HEK293T (cell line): ENCODE measurements around the gene PRR19.
A peak's percentile ranks its signal among the peaks of the same experiment; 100 is the strongest.

Source experiments
- CTCF ChIA-PET: fragments of 350-600 bp; formaldehyde crosslinking; extraction: SDS; loops from one replicate; lab custom pipeline; 2021; ENCODE audit warnings: antibody characterized with exemption, inconsistent platforms; lab: Yijun Ruan, JAX
- POLR2A ChIA-PET: fragments of 350-600 bp; formaldehyde crosslinking; extraction: SDS; loops from one replicate; lab custom pipeline; 2020; ENCODE audit warnings: antibody characterized with exemption, inconsistent platforms; lab: Yijun Ruan, JAX
- DNase-seq: peaks from one replicate; pipeline ENCODE4 v3.0.0; 2012; ENCODE audit warnings: mixed read lengths; ENCODE audit errors: extremely low spot score
- ARNT ChIP-seq: fragments of 450-650 bp; IDR thresholded peaks from 2 replicates; pipeline ENCODE4 v1.6.1; 2017; ENCODE audit warnings: mild to moderate bottlenecking
- BHLHE40 ChIP-seq: fragments of 450-650 bp; IDR thresholded peaks from 2 replicates; pipeline ENCODE4 v1.6.1; 2016; ENCODE audit warnings: mild to moderate bottlenecking, moderate library complexity, borderline replicate concordance
- CTBP1 ChIP-seq: fragments of 450-650 bp; IDR thresholded peaks from 2 replicates; pipeline ENCODE4 v1.6.1; 2016; ENCODE audit warnings: borderline replicate concordance
- ELF4 ChIP-seq: fragments of 450-650 bp; IDR thresholded peaks from 2 replicates; pipeline ENCODE4 v1.6.1; 2017; ENCODE audit warnings: antibody characterized with exemption
- FOXA1 ChIP-seq: fragments of 450-650 bp; IDR thresholded peaks from 2 replicates; pipeline ENCODE4 v1.6.1; 2016; ENCODE audit warnings: mild to moderate bottlenecking
- FOXK2 ChIP-seq: fragments of 450-650 bp; IDR thresholded peaks from 2 replicates; pipeline ENCODE4 v1.6.1; 2016; ENCODE audit warnings: mild to moderate bottlenecking
- FOXM1 ChIP-seq: fragments of 450-650 bp; IDR thresholded peaks from 2 replicates; pipeline ENCODE4 v1.6.1; 2017; ENCODE audit warnings: mild to moderate bottlenecking, borderline replicate concordance
- HDGF ChIP-seq: fragments of 450-650 bp; IDR thresholded peaks from 2 replicates; pipeline ENCODE4 v1.6.1; 2017; ENCODE audit warnings: antibody characterized with exemption, borderline replicate concordance
- L3MBTL2 ChIP-seq: fragments of 450-650 bp; conservative IDR thresholded peaks from 2 replicates; pipeline ENCODE4 v1.6.1; 2016; ENCODE audit warnings: mild to moderate bottlenecking
- LEF1 ChIP-seq: fragments of 450-650 bp; IDR thresholded peaks from 2 replicates; pipeline ENCODE4 v1.6.1; 2017; ENCODE audit warnings: mild to moderate bottlenecking, borderline replicate concordance
- NFRKB ChIP-seq: fragments of 450-650 bp; IDR thresholded peaks from 2 replicates; pipeline ENCODE4 v1.6.1; 2016; ENCODE audit warnings: mild to moderate bottlenecking, moderate library complexity
- PKNOX1 ChIP-seq: fragments of 450-650 bp; IDR thresholded peaks from 2 replicates; pipeline ENCODE4 v1.6.1; 2016
- SP1 ChIP-seq: fragments of 450-650 bp; IDR thresholded peaks from 2 replicates; pipeline ENCODE4 v1.6.1; 2017
- SUZ12 ChIP-seq: fragments of 450-650 bp; IDR thresholded peaks from 2 replicates; pipeline ENCODE4 v1.6.1; 2016; ENCODE audit warnings: mild to moderate bottlenecking
- TARDBP ChIP-seq: fragments of 450-650 bp; IDR thresholded peaks from 2 replicates; pipeline ENCODE4 v1.6.1; 2016
- ZNF384 ChIP-seq: fragments of 450-650 bp; IDR thresholded peaks from 2 replicates; pipeline ENCODE4 v1.6.1; 2016

The PRR19 gene

DNA sequence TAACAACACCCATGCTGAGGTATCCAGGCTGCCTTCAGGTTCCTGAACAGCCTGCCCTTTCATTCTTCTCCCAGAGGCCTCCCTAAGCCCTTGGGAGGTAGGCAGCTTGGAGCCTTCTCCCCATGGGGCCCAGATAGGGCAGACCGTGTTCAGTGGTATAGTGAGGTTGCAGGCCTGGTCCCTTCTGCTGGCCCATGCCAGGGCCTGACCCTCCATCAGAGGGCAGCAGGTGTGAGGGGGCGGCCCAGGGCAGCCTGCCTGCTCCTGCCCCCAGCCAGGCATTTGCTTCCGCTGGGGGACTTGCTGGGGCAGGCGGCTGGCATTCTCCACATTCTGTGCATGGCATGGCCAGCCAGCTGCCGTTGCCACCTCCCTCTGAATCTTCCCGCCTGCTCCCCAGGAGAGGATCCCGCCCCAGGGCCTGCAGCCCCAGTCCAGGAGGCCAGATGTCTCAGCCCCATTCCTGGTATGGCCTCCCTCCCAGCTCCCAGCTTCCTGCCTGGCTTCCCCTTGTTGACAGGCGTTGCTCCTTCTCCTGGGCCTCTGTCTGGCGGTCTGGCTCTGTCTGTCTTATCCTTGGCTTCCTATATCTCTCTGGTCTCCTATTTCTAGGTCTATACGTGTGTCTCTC, 24.0 kb upstream of the PRR19 start:
- DNase-seq, result no peak
- ChIA-PET POLR2A (interaction anchor here (1.1 to 6.3 kb wide), 3 partner anchors 27 to 39 kb away, joined by 3 to 140 read pairs (median 6); partner anchors contain the start of gene GSK3A), CTCF (interaction anchor here (2.9 kb wide), 1 partner anchor 32 kb away, joined by 53 read pairs; no protein-coding TSS in a partner anchor)
- no peak for TF ChIP-seq LEF1
- TF ChIP-seq ZNF384, result no peak
- TF ChIP-seq SP1, result no peak
- no peak for TF ChIP-seq SUZ12
- TF ChIP-seq BHLHE40, result no peak

GRCh38 chr19:42278452-42279154, 23.3 kb upstream of the PRR19 start:
- POLR2A ChIA-PET, result interaction anchor here (1.1 to 6.3 kb wide), 6 partner anchors 11 to 39 kb away, joined by 3 to 140 read pairs (median 6); partner anchors contain the start of genes GSK3A, PAFAH1B3 and PRR19
- DNase-seq, result no peak
- TF ChIP-seq CTBP1 (no peak), FOXM1 (no peak), L3MBTL2 (no peak), LEF1 (no peak), TARDBP (no peak), ZNF384 (no peak)
- CTCF ChIA-PET, result interaction anchor here (0.9 to 2.9 kb wide), 4 partner anchors 14 to 36 kb away, joined by 3 to 53 read pairs (median 6); partner anchors contain the start of gene GSK3A

DNA sequence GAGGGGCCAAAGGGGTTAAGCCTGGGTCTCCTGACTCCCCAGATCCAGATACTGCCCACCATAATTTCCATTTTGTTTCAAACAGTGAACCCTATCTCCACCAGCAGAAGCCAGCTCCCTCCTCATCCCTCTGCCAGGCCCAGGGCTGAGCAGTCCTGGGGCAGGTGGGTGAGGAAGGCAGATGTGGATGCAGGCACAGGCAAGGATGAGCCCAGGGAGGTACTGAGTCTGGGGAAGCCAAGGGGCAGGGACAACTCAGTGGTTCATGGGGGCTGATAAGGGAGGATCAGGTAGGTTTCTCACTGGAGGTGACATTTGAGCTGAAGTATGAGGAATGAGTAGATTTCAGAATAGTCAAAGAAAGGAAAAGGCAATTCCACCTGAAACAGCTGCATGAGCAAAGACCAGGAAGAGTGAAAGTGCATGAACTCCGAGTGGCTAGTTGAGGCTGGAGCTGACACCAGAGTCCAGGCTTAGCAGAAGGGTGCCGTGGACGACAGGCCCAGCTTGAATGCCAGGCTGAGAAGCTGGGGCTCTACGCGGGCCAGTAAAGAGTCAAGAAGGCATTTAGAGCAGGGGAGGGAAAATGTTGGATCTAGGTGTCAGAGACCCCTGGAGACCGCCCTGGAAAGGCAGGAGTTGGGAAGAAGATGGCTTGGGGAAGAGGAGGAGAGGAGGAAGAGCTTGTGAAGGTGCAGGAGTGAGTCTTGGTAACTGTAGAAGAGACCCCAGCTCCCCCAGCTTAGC, 22.6 kb upstream of the PRR19 start:
- TF ChIP-seq L3MBTL2, result no peak
- no peak for TF ChIP-seq FOXA1
- TF ChIP-seq HDGF, result no peak
- no peak for TF ChIP-seq FOXK2
- no peak for TF ChIP-seq BHLHE40
- no peak for TF ChIP-seq FOXM1
- TF ChIP-seq ELF4, result no peak
- no peak for TF ChIP-seq PKNOX1
- no peak for TF ChIP-seq SP1
- TF ChIP-seq SUZ12, result no peak
- no peak for TF ChIP-seq NFRKB
- no peak for TF ChIP-seq ARNT
- no peak for TF ChIP-seq ZNF384
- no peak for TF ChIP-seq CTBP1
- no peak for TF ChIP-seq TARDBP
- no peak for TF ChIP-seq LEF1
- ChIA-PET CTCF (interaction anchor here (0.6 to 2.9 kb wide), 9 partner anchors 10 to 156 kb away, joined by 3 to 53 read pairs (median 3); partner anchors contain the start of genes CIC and GSK3A), POLR2A (interaction anchor here (0.8 to 6.3 kb wide), 8 partner anchors 10 to 40 kb away, joined by 3 to 140 read pairs (median 6); partner anchors contain the start of genes CIC, GSK3A, PAFAH1B3 and PRR19)
- DNase-seq, result no peak

GRCh38 chr19:42279902-42280814, 21.8 kb upstream of the PRR19 start:
- DNase-seq, result peak; percentile 84
- POLR2A ChIA-PET, result interaction anchor here (0.8 to 6.3 kb wide), 8 partner anchors 10 to 41 kb away, joined by 3 to 140 read pairs (median 6); partner anchors contain the start of genes CIC, GSK3A, PAFAH1B3 and PRR19

GRCh38 chr19:42280815-42281145, 21.2 kb upstream of the PRR19 start:
- TF ChIP-seq CTBP1 (no peak), ARNT (no peak), BHLHE40 (no peak), PKNOX1 (no peak), SUZ12 (no peak), FOXM1 (no peak)
- CTCF ChIA-PET, result interaction anchor here (2.9 kb wide), 1 partner anchor 35 kb away, joined by 53 read pairs; no protein-coding TSS in a partner anchor

More at GRCh38 chr19:42279902-42280814, 21.8 kb upstream of the PRR19 start:
- TF ChIP-seq SUZ12, result no peak
- no peak for TF ChIP-seq HDGF
- peak; percentile 94 for TF ChIP-seq FOXM1
- CTCF ChIA-PET, result interaction anchor here (0.6 to 2.9 kb wide), 9 partner anchors 11 to 155 kb away, joined by 3 to 53 read pairs (median 3); partner anchors contain the start of genes CIC and GSK3A

More at GRCh38 chr19:42280815-42281145, 21.2 kb upstream of the PRR19 start:
- POLR2A ChIA-PET, result interaction anchor here (2.6 to 6.3 kb wide), 2 partner anchors 36 to 41 kb away, joined by 6 to 140 read pairs; partner anchors contain the start of gene GSK3A
- no peak for DNase-seq
